Measurements from ENCODE around the gene MEI1.

Gene MEI1

DNA sequence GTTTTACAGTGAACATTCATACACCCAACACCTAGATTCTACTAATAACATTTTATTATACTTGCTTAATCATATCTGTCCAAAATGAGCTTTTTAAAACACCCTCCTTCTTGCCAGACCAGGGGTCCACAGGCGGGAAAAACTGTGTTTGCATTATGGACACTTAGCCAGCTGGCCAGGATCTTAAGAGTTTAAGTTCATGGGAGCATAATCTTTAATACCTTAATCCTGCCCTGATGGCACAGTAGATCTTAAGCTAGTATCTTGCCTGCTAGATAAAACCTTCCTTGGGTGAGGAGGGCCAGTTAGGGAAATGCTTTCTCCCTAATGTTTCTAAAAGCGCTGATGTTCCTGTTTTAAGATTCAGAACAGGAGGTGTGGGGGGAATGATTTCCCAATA, 88.0 kb downstream of the MEI1 start:
- DNase-seq (ENCODE audit: low spot score) = no peak

DNA sequence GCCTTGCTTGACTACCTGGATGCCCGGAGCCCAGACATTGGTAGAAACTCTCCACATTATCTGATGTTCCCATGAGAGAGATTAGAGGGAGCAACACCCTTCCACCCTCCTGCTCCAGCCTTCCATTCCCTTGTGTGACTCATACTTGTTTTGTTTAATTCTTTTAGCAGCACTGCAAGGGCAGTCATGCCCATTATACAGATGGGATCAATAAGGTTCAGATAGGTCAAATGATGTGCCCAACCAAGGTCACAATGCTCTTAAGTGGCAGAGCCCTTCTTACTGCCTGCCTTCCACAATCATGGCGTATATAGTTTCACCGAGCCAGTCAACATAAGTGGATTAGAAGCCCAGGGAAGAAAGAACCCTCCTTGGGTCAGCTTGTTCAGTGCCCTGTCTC, 94.6 kb downstream of the MEI1 start:
- DNase-seq (ENCODE audit: low spot score) = no peak

DNA sequence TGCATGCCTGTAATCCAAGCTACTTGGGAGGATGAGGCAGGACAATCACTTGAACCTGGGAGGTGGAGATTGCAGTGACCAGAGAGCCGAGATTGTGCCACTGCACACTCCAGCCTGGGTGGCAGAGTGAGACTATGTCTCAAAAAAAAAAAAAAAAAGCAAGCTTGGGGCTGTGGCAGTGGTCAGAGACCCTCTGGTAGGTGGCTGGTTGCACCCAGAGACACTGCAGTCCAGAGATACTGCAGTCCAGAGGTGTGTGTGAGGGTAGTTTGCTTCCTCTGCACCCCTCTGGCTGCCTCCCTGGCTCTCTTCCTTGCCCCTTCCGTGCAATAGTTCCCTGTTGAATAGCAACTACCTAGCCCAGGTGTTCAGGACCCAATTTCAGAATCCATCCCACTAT, 99.4 kb downstream of the MEI1 start:
- no peak for DNase-seq (ENCODE audit: low spot score)

DNA sequence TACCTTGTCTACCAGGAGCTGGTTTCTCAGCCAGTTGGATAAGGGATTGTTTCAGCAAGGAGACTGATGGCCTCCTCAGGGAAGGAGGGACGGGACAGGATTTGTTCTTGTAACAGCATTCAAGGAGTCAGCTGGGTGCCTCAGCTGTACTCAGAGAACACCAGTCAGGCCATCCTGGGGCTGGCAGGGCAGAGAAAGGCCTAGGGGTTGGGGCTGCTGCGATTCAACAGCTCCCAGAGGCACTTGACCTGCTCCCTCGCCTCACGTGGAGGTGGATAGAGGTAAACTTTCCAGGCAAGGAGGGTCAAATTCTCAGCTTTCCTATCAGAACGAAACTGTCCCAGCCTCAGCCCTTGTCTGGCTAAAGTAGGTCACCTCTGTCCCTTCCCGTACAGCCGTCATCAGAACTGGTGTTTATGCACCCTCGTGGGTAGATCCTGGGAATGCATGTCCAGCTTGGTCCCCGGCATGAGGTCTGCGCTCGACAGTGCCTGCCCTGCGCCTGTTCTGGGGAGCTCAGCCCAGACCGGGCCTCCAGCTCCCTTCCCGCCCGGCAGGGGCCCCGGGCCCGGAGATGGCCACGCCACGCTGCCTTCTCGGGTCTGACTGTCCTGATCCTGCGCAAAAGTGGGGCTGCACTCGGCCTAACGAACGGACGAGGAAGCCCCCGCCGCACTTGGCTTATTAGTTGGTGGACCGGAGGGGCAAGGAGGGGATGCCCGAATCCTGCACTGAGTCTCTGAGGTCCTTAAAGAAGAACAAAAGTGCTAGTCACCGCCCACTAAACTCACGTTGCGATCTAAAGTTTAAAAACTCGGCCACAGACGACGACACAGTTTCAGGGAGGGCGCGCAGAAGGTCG, 100.4 kb downstream of the MEI1 start:
- DNase-seq (ENCODE audit: low spot score) = peak; percentile 50

DNA sequence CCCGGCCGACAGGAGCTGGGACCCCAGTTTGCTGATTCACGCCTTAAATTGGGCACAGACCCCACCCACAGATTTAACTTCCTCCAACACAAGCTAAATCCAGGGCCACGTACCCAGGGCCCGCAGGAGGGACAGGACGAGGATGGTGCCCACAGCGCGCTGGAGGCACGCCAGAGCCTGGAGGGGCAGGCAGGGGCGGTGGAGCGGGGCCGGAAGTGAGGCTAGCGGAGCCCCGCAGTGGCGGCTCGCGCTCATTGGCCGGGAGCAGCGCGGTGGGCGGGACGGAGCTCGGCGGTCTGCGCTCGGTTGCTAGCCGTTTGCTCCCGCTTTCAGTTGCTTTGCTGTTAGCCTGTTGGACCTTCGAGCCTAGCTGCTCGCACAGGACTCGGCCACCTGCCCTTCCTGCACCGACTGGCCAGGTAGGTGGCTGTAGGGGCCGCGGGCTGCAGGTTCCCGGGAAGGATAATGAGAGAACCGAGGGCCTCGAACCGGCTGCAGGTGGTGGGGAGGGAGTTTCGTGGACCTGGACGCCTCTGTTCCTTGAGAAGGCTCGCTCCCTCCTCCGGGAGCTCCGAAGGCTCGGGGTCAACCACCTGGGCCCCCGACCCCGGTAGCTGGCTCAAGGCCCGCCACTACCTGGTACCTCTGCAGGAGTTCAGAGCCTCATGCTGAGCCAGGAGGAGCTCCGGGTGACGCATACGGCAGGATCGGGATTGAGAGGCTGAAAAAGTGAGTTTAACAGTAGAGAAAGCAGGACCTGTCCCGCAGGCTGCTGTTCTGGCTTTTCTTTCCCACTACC, 101.2 kb downstream of the MEI1 start, which contains the start of gene CCDC134:
Gene CCDC134, plus strand, starts transcription at position 332 of the 799 bp plus-strand sequence. CDS start 8,212 bp downstream, outside the sequence.
- DNase-seq (ENCODE audit: low spot score) = peak; percentile 81

DNA sequence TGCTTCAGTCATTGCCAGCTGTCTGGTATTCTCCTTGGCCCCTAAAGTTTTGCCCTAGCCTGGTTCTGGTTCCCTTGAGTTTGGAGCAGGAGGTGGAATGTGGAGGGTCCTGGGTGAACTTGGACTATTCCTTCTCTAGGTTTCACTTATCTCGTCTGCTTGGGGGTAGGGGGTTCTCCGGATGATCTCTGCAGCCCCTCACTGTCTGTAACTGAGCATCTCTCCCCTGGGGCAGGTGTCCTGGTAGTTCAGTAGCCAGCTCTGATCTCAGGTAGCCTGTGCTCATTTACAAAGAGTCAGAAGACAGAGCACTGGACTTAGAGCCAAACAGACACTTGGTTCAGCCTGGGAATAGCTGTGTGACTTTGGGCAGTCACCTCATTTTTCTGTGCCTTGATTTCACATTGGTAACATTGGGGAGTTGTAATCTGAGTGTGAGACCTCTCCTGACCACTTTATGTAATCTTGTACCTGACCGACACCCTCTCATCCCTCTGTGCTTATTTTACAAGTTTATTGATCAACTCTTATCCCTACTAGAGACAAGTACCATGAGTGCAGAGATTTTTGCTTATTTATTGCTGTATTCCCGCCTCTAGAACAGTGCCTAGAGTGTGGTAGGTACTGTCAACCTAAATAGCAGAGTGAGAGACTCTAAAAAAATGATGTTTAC, 102.0 kb downstream of the MEI1 start:
- DNase-seq (ENCODE audit: low spot score) = no peak

DNA sequence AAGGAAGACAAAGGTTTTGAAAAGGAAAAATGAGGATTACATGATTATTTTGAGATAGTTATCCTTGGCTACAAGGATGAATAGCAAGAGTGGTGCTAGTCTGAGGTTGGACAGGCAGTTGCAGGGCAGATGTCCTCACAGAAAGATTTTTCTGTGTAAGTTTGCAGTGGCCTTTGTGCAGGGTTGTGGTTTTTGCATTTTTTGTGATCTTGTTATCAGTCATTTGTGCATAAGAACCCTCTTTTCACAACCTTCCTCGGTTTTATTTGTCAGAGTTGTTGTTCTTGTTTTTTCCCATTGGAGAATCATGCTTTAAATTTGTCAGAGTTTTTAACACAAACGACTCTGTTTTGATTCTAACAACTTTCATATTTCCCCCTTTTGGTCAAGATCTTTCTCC, 102.6 kb downstream of the MEI1 start:
- DNase-seq (ENCODE audit: low spot score) = no peak

DNA sequence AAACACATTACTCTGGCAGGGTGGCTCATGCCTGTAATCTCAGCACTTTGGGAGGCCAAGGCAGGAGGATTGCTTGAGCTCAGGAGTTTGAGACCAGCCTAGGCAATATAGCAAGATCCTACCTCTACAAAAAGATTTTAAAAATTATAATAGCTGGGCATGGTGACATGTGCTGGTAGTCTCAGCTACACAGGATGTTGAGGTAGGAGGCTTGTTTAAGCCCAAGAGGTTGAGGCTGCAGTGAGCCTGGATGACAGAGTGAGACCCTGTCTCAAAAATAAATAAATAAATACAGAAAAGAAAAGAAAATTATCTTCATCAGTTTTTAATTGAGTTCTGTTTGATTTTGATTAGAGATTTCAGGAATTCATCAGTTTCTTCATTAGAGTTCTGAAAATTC, 106.3 kb downstream of the MEI1 start:
- no peak for DNase-seq (ENCODE audit: low spot score)

DNA sequence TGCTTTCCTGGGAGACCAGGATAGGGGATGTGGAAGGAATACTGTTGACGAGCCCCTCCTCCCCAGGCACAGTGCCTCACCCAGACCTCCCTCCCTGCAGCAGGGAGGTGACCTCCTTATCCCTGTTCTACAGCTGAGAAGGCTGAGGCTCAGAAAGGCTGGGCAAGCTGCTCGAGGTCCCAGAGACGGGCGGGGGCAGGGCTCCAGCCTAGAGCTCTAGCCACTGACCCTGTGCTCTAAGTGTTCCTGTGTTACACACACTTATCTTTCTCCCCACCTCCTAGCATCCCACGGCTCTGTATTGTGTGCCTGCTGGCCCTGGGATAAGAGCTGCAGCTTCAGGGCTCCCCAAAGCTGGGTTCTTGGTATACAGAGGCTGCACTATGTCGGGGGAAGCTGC, 109.1 kb downstream of the MEI1 start:
- no peak for DNase-seq (ENCODE audit: low spot score)

DNA sequence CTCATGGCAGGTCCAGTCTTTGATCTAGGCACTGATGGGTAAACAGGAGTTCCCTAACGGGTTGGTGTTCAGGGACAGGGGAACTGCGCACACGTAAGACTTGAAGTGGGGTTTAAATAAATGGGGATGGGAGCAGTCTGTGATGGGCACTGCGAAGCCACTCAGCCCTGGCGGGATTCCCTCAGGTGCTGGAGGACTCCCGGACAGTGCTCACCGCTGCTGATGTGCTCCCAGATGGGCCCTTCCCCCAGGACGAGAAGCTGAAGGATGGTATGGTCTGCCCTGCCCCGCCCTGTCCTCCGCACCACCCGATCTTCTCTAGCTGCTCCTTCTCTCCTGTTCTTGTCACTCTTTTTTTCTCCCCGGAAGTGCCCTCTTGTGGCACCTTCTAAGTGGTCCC, 110.7 kb downstream of the MEI1 start:
- DNase-seq (ENCODE audit: low spot score) = no peak

DNA sequence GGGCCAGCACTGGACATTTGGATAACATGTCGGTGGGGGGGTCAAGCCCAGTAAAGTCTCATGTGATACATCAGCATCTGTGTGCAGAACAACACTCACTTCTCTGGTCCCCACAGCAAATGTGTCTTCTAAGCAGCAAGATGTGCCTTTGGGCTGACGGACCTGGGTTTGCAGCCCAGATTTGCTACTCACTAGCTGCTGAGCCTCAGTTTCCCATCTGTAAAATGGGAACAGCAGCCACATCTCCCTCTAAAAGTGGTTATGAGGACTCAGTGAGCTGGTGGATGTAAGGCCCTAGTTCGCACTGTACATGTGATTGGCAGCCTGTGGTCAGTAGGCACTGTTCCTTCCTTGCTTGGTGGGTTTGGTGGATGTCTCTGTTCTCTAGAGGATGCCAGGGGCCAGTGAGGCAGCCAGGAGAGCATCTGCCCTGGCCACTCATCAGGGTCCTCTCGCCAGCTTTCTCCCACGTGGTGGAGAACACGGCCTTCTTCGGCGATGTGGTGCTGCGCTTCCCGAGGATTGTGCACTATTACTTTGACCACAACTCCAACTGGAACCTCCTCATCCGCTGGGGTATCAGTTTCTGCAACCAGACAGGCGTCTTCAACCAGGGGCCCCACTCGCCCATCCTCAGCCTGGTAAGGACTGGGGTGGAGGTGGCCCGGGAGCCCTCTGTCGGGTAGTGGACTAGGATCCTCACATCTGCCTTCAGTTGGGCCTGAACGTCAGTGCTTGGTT, 113.7 kb downstream of the MEI1 start:
- no peak for DNase-seq (ENCODE audit: low spot score)

DNA sequence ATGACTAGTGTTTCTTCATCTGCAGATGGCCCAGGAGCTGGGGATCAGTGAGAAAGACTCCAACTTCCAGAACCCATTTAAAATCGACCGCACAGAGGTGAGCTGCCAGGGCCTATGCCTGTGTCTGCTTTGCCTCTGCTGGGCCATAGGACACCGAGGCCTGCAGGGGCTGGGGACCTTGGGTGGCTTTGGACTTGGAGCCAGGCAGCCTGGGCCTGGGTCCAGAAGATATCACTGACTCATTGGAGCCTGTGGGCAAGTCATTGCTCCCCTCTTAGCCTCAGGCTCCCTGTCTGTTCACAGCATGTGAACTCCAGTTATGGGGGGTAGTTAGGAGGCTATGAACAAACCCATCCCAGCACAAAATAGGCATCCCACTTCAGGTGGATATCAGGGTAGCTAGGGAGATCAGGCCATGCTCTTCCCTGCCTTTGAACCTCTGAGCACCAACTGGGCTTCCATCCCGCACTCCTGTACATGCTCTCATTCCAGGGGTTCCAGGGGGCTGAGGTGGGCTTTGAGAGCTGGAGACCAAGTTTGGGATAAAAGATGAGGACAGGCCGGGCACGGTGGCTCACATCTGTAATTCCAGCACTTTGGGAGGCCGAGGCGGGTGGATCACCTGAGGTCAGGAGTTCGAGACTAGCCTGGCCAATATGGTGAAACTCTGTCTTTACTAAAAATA, 114.6 kb downstream of the MEI1 start:
- no peak for DNase-seq (ENCODE audit: low spot score)

DNA sequence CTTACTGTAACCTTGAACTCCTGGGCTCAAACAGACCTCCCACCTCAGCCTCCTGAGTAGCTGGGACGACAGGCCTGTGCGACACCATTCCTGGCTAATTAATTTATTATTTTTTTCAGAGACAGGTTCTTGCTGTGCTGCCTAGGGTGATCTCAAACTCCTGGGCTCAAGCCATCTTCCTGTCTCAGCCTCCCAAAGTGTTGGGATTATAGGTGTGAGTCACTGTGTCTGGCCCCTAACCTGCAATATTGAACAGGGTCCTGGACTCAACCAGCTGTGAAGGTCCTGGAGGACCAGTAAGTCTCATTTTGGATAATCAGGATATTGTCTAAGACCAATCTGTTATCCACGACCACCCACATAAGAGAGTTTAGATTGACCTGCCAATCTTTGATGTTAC, 116.4 kb downstream of the MEI1 start:
- DNase-seq (ENCODE audit: low spot score) = no peak

DNA sequence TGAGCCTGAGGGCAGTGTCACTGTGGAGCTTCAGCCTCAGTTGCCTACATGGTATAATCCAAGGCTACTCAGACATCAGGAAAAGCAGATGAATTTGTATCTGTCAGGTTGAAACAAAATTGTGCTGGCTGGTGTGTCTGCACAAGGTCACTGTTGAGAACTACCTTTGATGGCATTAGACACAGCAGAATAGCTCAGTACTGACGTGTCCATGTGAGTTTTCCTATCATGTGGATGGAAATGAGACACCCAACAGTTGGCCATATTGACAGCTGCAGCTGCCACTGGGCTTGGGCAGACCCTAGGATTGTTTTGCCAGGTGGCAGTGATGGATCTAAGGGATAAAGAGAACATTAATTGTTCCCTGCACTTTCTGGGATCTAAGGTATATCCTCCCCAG, 116.9 kb downstream of the MEI1 start:
- no peak for DNase-seq (ENCODE audit: low spot score)

DNA sequence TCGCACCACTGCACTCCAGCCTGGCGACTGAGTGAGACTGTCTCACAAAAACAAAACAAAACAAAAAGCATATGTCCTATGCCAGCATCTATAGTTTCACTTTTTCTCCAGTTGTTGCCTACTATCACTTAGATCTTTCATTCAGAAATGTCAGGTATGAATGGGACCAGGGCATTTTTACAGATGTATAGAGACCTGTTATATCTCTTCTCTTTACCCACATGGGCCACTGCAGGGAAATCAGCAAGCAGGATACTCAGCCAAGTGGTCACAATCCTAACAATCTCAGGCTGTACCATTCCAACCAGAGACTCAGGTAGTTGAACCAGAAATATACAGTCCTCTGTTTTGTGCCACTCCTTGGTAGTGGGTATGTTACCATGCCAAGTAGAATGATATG, 117.6 kb downstream of the MEI1 start:
- DNase-seq (ENCODE audit: low spot score) = no peak

DNA sequence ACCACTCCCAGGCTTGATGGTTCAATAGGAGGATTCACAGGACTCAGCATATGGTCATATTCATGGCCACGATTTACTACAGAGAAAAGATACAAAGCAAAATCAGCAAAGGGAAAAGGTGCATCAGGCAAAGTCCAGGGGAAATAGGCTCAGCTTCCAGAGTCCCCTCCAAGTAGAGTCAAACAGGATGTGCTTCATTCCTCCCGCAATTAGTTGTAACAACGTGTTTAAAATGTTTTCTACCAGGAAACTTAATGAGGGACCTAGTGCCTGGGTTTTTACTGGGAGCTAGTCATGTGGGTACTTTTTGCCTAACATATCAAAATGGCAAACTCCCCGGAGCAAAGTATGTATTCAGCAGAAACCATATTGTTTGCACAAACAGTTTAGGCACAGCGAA, 118.7 kb downstream of the MEI1 start:
- no peak for DNase-seq (ENCODE audit: low spot score)

DNA sequence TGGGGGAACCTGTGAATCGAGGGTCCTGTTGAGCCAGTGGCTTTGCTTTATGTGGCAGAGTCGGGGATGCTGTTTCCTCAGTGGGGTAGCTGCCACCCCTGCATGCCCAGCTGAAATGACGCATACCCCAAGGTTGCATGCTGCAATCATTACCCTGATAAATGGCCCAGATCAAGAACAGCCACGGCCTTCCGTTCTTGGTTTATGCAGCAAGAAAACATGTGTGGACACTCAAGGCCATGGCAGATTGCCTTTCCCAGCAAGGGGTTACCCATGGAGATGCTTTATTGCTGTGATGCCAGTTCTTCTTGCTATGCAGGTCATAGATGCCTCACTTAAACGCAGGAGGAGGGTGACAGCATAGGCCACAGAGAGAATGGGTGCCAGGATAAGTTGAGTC, 119.3 kb downstream of the MEI1 start:
- DNase-seq (ENCODE audit: low spot score) = no peak

DNA sequence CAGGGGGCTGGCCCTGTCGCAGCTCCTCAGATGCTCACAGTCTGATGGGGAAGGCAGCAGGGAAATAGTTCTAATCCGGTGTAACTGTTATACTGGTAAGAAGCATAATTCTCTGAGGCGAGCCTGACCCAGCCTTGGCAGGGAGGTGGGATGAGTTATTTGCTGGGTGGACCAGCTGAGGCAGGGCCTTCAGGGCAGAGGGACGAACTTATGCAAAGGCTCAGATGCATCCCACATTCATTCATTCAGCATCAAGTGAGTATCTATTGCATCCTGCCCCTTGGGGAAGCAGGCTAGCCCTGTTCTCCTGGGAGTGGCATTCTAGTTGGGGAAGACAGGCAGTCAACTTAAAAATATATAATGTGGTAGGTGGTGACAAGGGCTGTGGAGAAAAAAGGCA, 120.0 kb downstream of the MEI1 start:
- DNase-seq (ENCODE audit: low spot score) = no peak

DNA sequence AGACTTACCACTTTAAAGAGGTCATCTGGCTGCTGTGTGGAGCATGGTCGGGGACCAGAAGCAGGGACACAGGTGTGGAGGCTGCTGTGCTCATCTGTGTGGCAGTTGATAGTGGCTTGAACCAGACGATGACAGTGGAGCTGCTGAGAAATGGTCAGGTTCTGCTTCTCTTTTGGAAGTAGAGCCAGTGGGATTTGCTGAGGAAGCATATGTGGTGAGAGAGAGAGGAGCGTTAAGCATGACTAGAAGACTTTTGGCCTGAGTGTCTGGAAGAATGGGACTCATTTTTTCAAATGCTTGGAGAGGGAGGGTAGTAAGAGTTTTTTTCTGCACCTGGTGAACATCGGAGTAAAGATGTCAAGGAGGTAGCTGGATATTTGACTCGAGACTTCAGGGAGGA, 121.1 kb downstream of the MEI1 start:
- DNase-seq (ENCODE audit: low spot score) = no peak

DNA sequence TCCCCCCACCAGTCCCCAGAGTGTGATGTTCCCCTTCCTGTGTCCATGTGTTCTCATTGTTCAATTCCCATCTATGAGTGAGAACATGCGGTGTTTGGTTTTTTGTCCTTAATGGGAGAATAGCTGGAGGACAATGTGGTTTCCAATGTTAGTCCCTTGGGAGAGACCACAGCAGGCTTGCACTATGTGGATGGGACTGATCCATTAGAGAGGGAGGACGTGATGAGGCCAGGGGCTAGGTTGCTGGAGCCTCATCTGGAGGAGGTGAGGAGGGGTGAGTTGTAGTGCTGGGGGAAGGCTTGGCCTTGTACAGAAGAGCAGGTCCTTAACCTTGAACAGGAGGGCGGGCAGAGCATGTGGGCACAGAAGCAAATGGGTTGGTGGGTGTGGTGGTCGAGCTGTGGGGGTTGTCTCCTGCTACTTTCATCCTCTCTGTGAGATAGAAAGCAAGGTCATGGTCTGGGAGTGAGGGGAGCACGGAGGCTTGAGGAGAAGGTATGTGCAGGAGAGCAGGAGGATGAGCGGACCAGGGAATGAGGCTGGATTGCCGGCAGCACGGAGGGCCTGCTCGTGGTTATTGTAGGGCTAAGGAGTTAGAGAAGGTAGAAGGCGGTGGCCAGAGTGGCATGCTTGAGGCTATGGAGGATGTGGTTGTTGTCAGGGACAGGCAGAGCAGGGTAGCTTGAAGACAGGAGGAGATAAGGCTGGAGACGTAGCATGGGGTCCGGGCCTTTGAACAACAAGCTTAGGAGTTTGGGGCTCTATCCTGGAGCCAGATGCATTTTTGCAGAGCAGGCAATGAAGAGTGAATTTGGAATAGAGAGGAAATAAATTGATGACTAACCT, 122.4 kb downstream of the MEI1 start:
- DNase-seq (ENCODE audit: low spot score) = no peak
